ENCODE data around the gene PLEKHG2. TPM values are rescaled to one million over a fixed set of nuclear protein-coding genes. Genes with fewer than 3 reads are reported as not detected.

The PLEKHG2 gene
- total RNA-seq, 1 experiment from 2014 or later = 62.3 TPM

- H3K27ac Mint-ChIP-seq = peak overlapping the region; percentile 99
- H3K27me3 Mint-ChIP-seq (ENCODE audit: low read depth) = no peaks in the 10 kb centered on the region
- ChIA-PET POLR2A (interaction anchor here (0.6 to 3.5 kb wide), 10 partner anchors 9 to 33 kb away, joined by 3 to 25 read pairs (median 5); partner anchors contain the start of genes MED29, PAF1, PLEKHG2 and RPS16), CTCF (interaction anchor here (0.7 to 1.1 kb wide), 4 partner anchors 17 to 205 kb away, joined by 3 to 4 read pairs (median 3); partner anchors contain the start of genes NCCRP1, SAMD4B and SYCN)
- peak; percentile 91 for DNase-seq (ENCODE audit: low spot score)
- H3K4me1 Mint-ChIP-seq = peaks cover 45% of the 10 kb centered on the region
- no peaks in the 10 kb centered on the region for H3K9me3 Mint-ChIP-seq
- peak; percentile 32 for ATAC-seq
- peak overlapping the region; percentile 91 for H3K4me3 Mint-ChIP-seq
- H3K36me3 Mint-ChIP-seq = peaks cover 2% of the 10 kb centered on the region; the same call in 1 of the 2 replicates
- TF ChIP-seq TEAD4 (CRISPR knock-in tag; IDR thresholded peaks at IDR 0.05) = no peak
- peak; percentile 75 for TF ChIP-seq SP1 (CRISPR knock-in tag; conservative IDR thresholded peaks at IDR 0.05)
- TF ChIP-seq USF2 (CRISPR knock-in tag; IDR thresholded peaks at IDR 0.05) = peak; percentile 28; the same call in 1 of the 2 replicates
- TF ChIP-seq ZNF263 (CRISPR knock-in tag; IDR thresholded peaks at IDR 0.05; ENCODE audit: low read depth) = no peak
- peak; percentile 13; the same call in 1 of the 2 replicates for TF ChIP-seq TEAD1 (CRISPR knock-in tag; IDR thresholded peaks at IDR 0.05)
- TF ChIP-seq AFF4 (CRISPR knock-in tag; IDR thresholded peaks at IDR 0.05; ENCODE audit: borderline replicate concordance) = no peak
- TF ChIP-seq ZNF671 (CRISPR knock-in tag; IDR thresholded peaks at IDR 0.05) = no peak; the same call in 1 of the 2 replicates
- TF ChIP-seq ARID4B (CRISPR knock-in tag; IDR thresholded peaks at IDR 0.05; ENCODE audit: borderline replicate concordance) = no peak; the same call in 1 of the 2 replicates
- 0 out of 2 replicates have a peak, but pooled peaks have one; percentile 26 for TF ChIP-seq CREM (CRISPR knock-in tag; IDR thresholded peaks at IDR 0.05)
- TF ChIP-seq ETV6 (CRISPR knock-in tag; IDR thresholded peaks at IDR 0.05) = peak; percentile 78
- peak; percentile 72; the same call in 1 of the 2 replicates for TF ChIP-seq MAX (CRISPR knock-in tag; IDR thresholded peaks at IDR 0.05)
- no peak for TF ChIP-seq NFYB (CRISPR knock-in tag; conservative IDR thresholded peaks at IDR 0.05; ENCODE audit: low read depth)
- TF ChIP-seq ZNF281 (CRISPR knock-in tag; IDR thresholded peaks at IDR 0.05) = 0 out of 2 replicates have a peak, but pooled peaks have one; percentile 48
- TF ChIP-seq HMGXB4 (CRISPR knock-in tag; IDR thresholded peaks at IDR 0.05) = no peak
- TF ChIP-seq ZBTB21 (CRISPR knock-in tag; IDR thresholded peaks at IDR 0.05; ENCODE audit: borderline replicate concordance) = no peak
- peak; percentile 80; the same call in 1 of the 2 replicates for TF ChIP-seq FOXK1 (CRISPR knock-in tag; IDR thresholded peaks at IDR 0.05)
- 0 out of 2 replicates have a peak, but pooled peaks have one; percentile 24 for TF ChIP-seq MYBL2 (CRISPR knock-in tag; IDR thresholded peaks at IDR 0.05)
- no peak for TF ChIP-seq STAT6 (CRISPR knock-in tag; conservative IDR thresholded peaks at IDR 0.05; ENCODE audit: low read depth)
Observed at GRCh38 chr19:39402346-39403300, 9.8 kb upstream of the PLEKHG2 start.

Data from WTC11 (cell line).